CD4-positive, alpha-beta T cell (primary cell): ENCODE data around the gene GCNT2. TPM values are rescaled to one million over a fixed set of nuclear protein-coding genes. Genes with fewer than 3 reads are reported as not detected.
"Not testable (repeated sequence)": the region's sequence is repeated elsewhere in the genome, so short reads cannot be mapped to it uniquely, and the experiment has no call there.

ENCODE experiments used
- ATAC-seq: fragments of 200-7000 bp; cut with Tn5 transposase; one replicate; pipeline ENCODE4 v1.10.0; 2022; ENCODE audit warnings: mild to moderate bottlenecking; ENCODE audit not compliant: poor library complexity
- CTCF ChIA-PET: fragments of 350-600 bp; sonication (Branson Sonifier 250); formaldehyde crosslinking; loops from one replicate; lab custom pipeline; 2021; ENCODE audit warnings: antibody characterized with exemption, inconsistent platforms; lab: Charles Lee
- POLR2A ChIA-PET: fragments of 350-600 bp; sonication (Branson Sonifier 250); formaldehyde crosslinking; loops from one replicate; lab custom pipeline; 2021; ENCODE audit warnings: antibody characterized with exemption, inconsistent platforms; lab: Charles Lee
- DNase-seq, 14 experiments: peaks; one replicate each; pipeline ENCODE4 v3.0.0-alpha.2; 2013 to 2020; ENCODE audit warnings: mixed read lengths in 2 of 14
- H3K27ac ChIP-seq, 2 donors: one replicate each; pipeline versions ENCODE4 v1.5.1 to v1.7.0; 2013; ENCODE audit warnings: low read length in 2 of 2, low read depth in 1 of 2, mild to moderate bottlenecking in 1 of 2
- H3K27me3 ChIP-seq, 2 experiments: 1 replicate in 1 of 2; 2 replicates in 1 of 2; pipeline versions ENCODE4 v1.6.1 to v1.7.0; 2013; ENCODE audit warnings: low read length in 2 of 2, control low read depth in 1 of 2, mild to moderate bottlenecking in 1 of 2, moderate library complexity in 1 of 2; ENCODE audit not compliant: insufficient read depth in 2 of 2, control insufficient read depth in 1 of 2
- H3K36me3 ChIP-seq: one replicate; pipeline ENCODE4 v1.6.1; 2013; ENCODE audit warnings: low read length, control low read depth; ENCODE audit not compliant: insufficient read depth
- H3K4me1 ChIP-seq: one replicate; pipeline ENCODE4 v1.6.1; 2013; ENCODE audit warnings: low read length, control low read depth; ENCODE audit not compliant: insufficient read depth
- H3K4me3 ChIP-seq: one replicate; pipeline ENCODE4 v1.5.1; 2013; ENCODE audit warnings: mild to moderate bottlenecking, low read length, moderate library complexity
- H3K9me3 ChIP-seq, 2 experiments: 1 replicate in 1 of 2; 2 replicates in 1 of 2; pipeline versions ENCODE4 v1.6.1 to v1.7.0; 2013; ENCODE audit warnings: low read length in 2 of 2, mild to moderate bottlenecking in 2 of 2, control low read depth in 1 of 2, moderate library complexity in 1 of 2; ENCODE audit not compliant: control insufficient read depth in 1 of 2, insufficient read depth in 1 of 2
- H3K27ac Mint-ChIP-seq: one replicate; pipeline ENCODE4 v1.8.0; 2020; ENCODE audit warnings: mixed read lengths
- H3K27me3 Mint-ChIP-seq: one replicate; pipeline ENCODE4 v1.8.0; 2021; ENCODE audit warnings: mixed read lengths
- H3K36me3 Mint-ChIP-seq: one replicate; pipeline ENCODE4 v1.8.0; 2021; ENCODE audit warnings: low read depth, mixed read lengths
- H3K4me1 Mint-ChIP-seq: one replicate; pipeline ENCODE4 v1.8.0; 2021; ENCODE audit warnings: low read depth, mixed read lengths
- H3K4me3 Mint-ChIP-seq: one replicate; pipeline ENCODE4 v1.8.0; 2020; ENCODE audit warnings: mild to moderate bottlenecking, mixed read lengths
- H3K9me3 Mint-ChIP-seq: one replicate; pipeline ENCODE4 v1.8.0; 2020; ENCODE audit warnings: mixed read lengths
- CTCF ChIP-seq: fragments of 200-600 bp; IDR thresholded peaks from one replicate; pipeline ENCODE4 v1.8.0; 2022; ENCODE audit warnings: antibody characterized with exemption, mild to moderate bottlenecking
- intact Hi-C, 2 experiments: fragments of 100-400 bp; cut with DNase I in 1 of 2; cut with micrococcal nuclease in 1 of 2; formaldehyde crosslinking; loops; one replicate each; pipeline versions ENCODE4 v1.15.1 to v1.9.0; 2023 to 2025; cut with DNase I, micrococcal nuclease
- total RNA-seq, 174 experiments: library from RNA in 2 of 174; stranded (reverse) in 2 of 174; gene quantifications; one replicate each; pipeline ENCODE4 v1.2.3 and lab custom pipeline; 2021 to 2026

Gene GCNT2
- total RNA-seq, 2 experiments from 2014 or later = 1.5 to 1.8 TPM

- H3K4me3 Mint-ChIP-seq = peak overlapping the region; percentile 91
- H3K27ac Mint-ChIP-seq = peak overlapping the region; percentile 83
- H3K36me3 ChIP-seq = no peaks in the 10 kb centered on the region
- intact Hi-C loops = no loop called here
- H3K4me1 ChIP-seq = peaks cover 35% of the 10 kb centered on the region
- H3K4me3 ChIP-seq = peak overlapping the region; percentile 69
- peaks cover 42% of the 10 kb centered on the region for H3K4me1 Mint-ChIP-seq
- H3K9me3 ChIP-seq = no peaks in the 10 kb centered on the region
- peaks cover 13% of the 10 kb centered on the region for H3K36me3 Mint-ChIP-seq
- no peaks in the 10 kb centered on the region for H3K9me3 Mint-ChIP-seq
- peak in 8 of 14 experiments; percentile 2 to 44 (median 18) for DNase-seq
- ATAC-seq = peak; percentile 64
- no peak for TF ChIP-seq CTCF
- POLR2A ChIA-PET = interaction anchor here (0.6 to 2.4 kb wide), 7 partner anchors 9 to 1069 kb away, joined by 3 to 11 read pairs (median 4); partner anchors contain the start of genes C6orf52, PAK1IP1 and TMEM14B
- CTCF ChIA-PET = no interaction called here
- peak overlapping the region in 1 of 2 donors; percentile 65 for H3K27ac ChIP-seq
- no peaks in the 10 kb centered on the region for H3K27me3 Mint-ChIP-seq
- no peaks in the 10 kb centered on the region for H3K27me3 ChIP-seq
Observed at GRCh38 chr6:10528158-10528981, 7.2 kb downstream of the GCNT2 start.

- no peaks in the 10 kb centered on the region for H3K36me3 ChIP-seq
- peaks cover 42% of the 10 kb centered on the region for H3K4me1 ChIP-seq
- CTCF ChIA-PET = no interaction called here
- H3K27ac ChIP-seq = peak overlapping the region in 1 of 2 donors; percentile 65
- peak overlapping the region; percentile 83 for H3K27ac Mint-ChIP-seq
- H3K9me3 Mint-ChIP-seq = no peaks in the 10 kb centered on the region
- peak overlapping the region; percentile 69 for H3K4me3 ChIP-seq
- peaks cover 42% of the 10 kb centered on the region for H3K4me1 Mint-ChIP-seq
- peaks cover 13% of the 10 kb centered on the region for H3K36me3 Mint-ChIP-seq
- ATAC-seq (no peak), DNase-seq (peak in 1 of 14 experiments; percentile 19)
- no peaks in the 10 kb centered on the region for H3K27me3 Mint-ChIP-seq
- peak overlapping the region; percentile 91 for H3K4me3 Mint-ChIP-seq
- H3K27me3 ChIP-seq = no peaks in the 10 kb centered on the region
- TF ChIP-seq CTCF = no peak
- POLR2A ChIA-PET = interaction anchor here (0.9 to 2.4 kb wide), 6 partner anchors 8 to 219 kb away, joined by 3 to 11 read pairs (median 5); partner anchors contain the start of genes C6orf52, PAK1IP1 and TMEM14B
- no peaks in the 10 kb centered on the region for H3K9me3 ChIP-seq
- intact Hi-C loops = no loop called here
Observed at GRCh38 chr6:10529231-10529801, 8.2 kb downstream of the GCNT2 start.

GRCh38 chr6:10529828-10530374, 8.8 kb downstream of the GCNT2 start:
- H3K27ac ChIP-seq, CTCF ChIA-PET, H3K9me3 ChIP-seq, ATAC-seq, intact Hi-C loops, H3K27me3 ChIP-seq, H3K27me3 Mint-ChIP-seq, DNase-seq, H3K9me3 Mint-ChIP-seq, H3K36me3 ChIP-seq: not testable (repeated sequence)
- Mint-ChIP-seq H3K36me3 (peaks cover 13% of the 10 kb centered on the region), H3K4me1 (peaks cover 42% of the 10 kb centered on the region), H3K4me3 (peak overlapping the region; percentile 91), H3K27ac (peak overlapping the region; percentile 83)
- peaks cover 48% of the 10 kb centered on the region for H3K4me1 ChIP-seq
- H3K4me3 ChIP-seq = peak overlapping the region; percentile 69
- POLR2A ChIA-PET = interaction anchor here (1.1 to 2.4 kb wide), 3 partner anchors 165 to 218 kb away, joined by 3 to 11 read pairs (median 6); partner anchors contain the start of genes C6orf52, PAK1IP1 and TMEM14B
